GM18508 (cell line): Measurements from ENCODE around the gene HVCN1.
A peak's percentile ranks its signal among the peaks of the same experiment; 100 is the strongest.

Experiments used
- ATAC-seq: cut with Tn5 transposase; IDR thresholded peaks from one replicate; pipeline ENCODE4 v1.9.1; 2021; ENCODE audit warnings: moderate number of reproducible peaks; ENCODE audit not compliant: insufficient read depth, unreplicated experiment

Gene HVCN1

DNA sequence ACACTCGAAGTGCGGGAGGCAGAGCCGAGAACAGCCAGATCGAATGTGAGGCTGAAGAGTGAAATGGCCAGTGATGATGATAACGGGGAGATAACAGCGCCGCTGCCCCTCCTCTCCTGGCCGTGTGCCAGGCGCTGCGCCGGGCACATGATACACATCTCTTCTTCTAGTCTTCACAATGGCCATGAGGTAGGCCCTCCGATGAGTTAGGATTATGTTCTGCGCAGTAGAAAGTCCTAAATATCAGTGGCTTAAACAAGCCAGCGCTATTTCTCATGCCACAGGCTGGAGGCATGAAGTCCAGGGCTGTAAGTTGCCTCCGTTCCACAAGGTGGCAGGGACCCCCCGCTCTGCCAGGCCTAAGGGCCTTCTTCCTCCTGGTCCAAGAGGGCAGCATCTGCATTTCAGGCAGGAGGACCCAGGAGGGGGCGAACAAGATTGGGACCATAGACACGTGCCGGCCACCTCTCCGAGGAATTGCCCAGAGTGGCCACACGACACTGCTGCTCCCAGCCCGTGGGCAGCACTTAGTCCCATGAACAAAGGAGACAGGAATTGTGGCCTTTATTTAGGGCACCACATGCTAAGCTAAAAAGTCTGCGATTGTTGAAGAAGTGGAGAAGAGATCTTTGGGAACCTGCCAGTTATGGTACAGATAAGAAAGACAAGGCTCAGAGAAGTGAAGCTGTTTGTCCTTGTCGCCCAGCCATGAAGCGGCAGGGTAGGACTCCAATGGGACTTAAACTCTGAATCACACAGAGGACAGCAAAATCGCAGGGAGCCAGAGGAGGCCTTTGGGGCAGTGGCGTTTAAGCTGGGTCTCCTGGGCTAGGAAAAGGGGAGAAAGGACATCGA lies 10.9 kb upstream of the HVCN1 start:
- no peak for ATAC-seq

GRCh38 chr12:110698171-110698902 lies 9.4 kb upstream of the HVCN1 start:
- peak; percentile 70 for ATAC-seq

DNA sequence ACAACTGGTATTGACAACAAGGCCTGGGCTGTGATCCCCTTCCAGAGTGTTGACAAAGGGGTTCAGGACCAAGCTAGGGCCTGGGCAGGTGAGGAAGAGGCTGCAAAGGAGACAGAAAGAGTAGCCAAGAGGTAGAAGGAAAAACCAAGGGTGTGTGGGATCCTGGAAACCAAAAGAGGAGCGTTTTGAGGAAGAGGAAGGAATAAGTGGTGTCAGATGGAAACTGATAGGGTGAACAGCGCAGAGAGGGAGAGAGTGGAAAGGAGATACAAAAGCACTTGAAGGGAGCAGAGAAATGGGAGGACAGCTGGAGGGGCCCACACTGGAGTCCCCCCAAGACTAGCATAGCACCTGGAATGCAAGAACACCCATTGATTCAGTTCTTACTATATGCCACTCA lies 8.3 kb upstream of the HVCN1 start:
- ATAC-seq: no peak

GRCh38 chr12:110696283-110696682 lies 7.4 kb upstream of the HVCN1 start:
- ATAC-seq: no peak

DNA sequence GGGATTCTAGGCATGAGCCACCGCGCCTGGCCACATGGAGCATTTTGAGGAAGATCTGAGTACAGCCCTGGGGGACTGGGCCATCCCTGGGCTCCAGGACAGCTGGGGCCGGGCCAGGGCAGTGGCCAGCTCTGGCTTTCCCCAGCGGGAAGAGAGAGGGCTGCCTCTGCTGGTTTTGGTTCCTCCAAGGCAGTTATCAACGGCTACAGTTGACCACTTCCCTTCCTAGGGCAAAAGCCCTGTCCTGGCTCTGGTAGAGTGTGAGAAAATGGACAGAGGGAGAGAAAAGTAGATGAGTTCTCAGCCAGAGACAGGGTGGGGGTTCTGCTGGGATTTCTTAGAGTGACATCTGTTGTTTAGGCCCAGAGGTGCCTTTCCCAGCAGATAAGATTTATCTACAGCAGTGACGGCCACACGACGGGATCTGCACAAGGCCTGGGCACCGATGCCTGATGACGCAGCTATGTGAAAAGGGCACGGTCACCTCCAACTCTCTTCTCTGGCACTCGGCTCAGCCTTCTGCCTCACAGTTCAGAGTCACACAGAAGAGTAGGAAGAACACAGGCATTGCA lies 5.5 kb upstream of the HVCN1 start:
- no peak for ATAC-seq

- ATAC-seq: no peak
Measured at GRCh38 chr12:110693731-110694130, 4.8 kb upstream of the HVCN1 start.

DNA sequence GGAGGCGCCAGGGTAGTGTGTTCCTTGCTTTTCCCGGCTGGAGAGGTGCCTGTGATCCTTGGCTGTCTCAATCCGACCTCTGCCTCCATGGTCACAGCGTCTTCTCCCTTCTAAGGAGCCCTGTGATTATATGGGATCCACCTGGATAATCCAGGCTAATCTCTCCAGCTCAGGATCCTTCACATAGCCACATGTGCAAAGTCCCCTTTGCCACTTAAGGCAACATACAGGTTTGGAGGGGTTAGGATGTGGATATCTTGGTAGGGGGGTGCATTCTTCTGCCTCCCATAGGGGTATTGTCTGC lies 1.2 kb upstream of the HVCN1 start:
- ATAC-seq: no peak

- no peak for ATAC-seq
Measured at GRCh38 chr12:110689281-110690126, 589 bp upstream of the HVCN1 start.

GRCh38 chr12:110687396-110688169 lies 1.3 kb downstream of the HVCN1 start:
- no peak for ATAC-seq

DNA sequence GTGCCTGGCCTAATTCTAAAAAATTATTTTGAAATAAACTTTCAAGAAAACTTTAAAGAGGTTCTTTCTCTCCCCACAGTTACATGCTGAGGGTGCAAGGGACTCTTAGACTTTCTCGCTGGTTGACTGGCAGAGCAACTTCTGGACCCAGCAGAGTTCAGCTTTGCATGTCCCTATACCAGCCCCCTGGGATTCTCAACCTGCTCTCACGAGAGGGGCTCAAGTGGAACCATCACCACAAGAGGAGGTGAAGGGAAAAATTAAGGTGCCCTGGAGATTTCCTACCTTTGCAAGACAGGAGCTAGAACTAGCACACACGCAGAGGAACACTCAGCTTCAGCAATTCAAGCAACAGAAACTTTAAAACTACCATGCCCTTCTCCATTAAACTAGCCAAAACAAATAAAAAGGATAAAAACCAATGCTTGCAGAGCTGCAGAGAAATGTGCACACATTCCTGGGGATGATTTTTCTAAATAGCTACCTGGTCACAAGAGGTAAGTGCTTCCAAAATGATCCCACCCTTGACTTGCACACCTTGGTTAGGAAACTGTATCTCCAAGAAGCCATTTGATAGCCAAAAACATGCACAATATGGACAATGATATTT lies 2.5 kb downstream of the HVCN1 start:
- ATAC-seq: no peak

DNA sequence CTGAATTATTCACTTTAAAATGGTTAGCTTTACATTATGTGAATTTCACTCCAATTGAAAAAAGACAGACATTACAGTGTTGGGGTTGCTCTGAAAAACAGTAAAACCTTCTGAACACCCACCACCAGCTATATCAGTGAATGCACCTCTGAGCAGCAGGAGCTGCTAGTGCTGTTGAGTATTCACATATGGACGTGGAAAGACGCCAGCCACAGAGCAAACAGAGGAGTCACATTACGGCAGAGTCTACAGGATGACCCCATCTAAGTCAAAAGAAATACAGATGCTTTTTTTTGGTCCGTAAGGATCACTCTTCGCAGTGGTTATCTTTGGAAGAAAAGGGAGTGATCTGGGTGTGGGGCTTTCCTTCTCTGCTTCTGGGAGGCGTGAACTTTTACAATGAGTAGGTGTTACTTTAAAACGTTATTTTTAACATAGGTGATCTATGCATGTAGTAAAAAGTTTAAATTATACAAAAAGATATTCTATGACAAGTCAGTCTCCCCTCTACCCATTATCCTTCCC lies 4.5 kb downstream of the HVCN1 start:
- ATAC-seq: no peak

GRCh38 chr12:110683888-110684287 lies 5.0 kb downstream of the HVCN1 start:
- ATAC-seq: no peak

- no peak for ATAC-seq
Measured at GRCh38 chr12:110680032-110680431, 8.9 kb downstream of the HVCN1 start.

DNA sequence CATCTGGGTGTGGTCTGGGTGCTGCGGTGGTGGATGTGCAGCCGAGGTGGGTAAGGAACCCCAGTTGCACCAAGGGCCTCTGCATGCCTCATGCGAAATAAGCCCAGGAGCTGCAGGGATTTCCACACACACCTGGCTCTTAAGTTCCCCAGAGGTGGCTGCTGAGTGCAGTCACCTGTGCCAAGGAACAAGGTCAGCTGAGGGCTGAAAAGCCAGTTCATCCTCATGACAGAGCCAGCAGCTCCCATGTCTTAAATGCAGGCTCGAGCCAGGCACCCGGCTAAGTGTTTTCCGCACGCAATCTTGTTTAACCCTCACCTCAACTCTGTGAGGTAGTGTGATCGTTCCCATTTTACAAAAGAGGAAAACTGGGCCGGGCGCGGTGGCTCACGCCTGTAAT lies 9.7 kb downstream of the HVCN1 start:
- no peak for ATAC-seq

GRCh38 chr12:110677982-110678381 lies 10.9 kb downstream of the HVCN1 start:
- ATAC-seq: no peak

DNA sequence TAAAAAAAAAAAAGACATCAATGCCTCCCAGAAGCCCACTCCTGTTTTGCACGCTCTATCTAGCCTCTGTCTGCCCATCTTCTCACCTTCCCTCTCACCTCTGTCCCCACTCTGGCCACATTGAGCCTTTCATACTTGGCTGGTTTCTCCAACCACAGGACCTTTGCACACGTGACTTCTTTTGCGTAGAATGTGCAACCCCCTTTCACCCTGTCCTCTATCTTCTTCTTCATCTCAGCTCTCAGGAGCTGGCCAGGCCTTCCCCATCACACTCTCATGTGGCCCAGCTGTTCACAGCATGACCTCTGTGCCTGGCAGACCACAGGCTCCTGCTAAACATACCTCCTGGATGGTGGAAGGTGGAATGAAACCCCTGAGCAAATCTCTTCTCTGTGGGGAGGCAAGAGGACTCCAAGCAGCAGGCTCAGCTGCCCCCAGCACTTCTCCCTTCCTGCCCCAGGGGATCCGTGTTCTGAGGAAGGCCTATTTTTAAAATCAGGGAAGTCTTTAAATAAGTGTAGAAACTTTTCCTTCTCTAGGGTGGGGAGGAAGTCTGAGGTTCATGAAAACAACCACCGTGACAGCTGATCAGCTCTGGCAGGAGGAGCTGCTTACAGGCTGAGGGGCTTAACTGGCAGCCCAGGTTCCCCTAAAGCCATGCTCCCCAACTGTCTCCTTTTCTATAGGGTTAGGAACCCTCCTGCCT lies 11.6 kb downstream of the HVCN1 start:
- peak; percentile 55 for ATAC-seq

GRCh38 chr12:110676171-110676570 lies 12.7 kb downstream of the HVCN1 start:
- no peak for ATAC-seq

- peak; percentile 43 for ATAC-seq
Measured at GRCh38 chr12:110670161-110670701, 18.7 kb downstream of the HVCN1 start.

DNA sequence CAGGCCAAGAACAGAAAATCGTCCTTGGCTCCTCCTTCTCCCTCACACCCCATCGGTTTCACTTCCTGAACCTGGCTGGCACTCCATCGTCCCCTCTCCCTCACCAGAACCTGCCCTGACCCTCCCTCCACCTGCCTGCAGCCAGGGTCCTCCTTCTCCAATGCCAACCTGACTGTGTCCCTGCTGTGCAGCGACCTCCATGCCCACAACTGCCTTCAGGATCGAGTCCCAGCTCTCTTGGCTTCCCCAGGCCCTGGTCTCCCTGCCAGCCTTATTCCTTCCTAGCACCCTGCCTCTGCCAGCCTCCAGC lies 19.8 kb downstream of the HVCN1 start:
- no peak for ATAC-seq
